Right atrium auricular region (tissue), 2 donors: Measurements from ENCODE around the gene ACAT2. TPM values are rescaled to one million over a fixed set of nuclear protein-coding genes. Genes with fewer than 3 reads are reported as not detected.
"Not testable (repeated sequence)": the region's sequence is repeated elsewhere in the genome, so short reads cannot be mapped to it uniquely, and the experiment has no call there.

Source experiments
- DNase-seq: peaks from one replicate; pipeline ENCODE4 v3.0.0-alpha.2; 2019; ENCODE audit warnings: low spot score
- H3K27ac ChIP-seq, 2 donors: fragments of 200-600 bp; sonication (generic); 1 replicate in 1 of 2; 2 replicates in 1 of 2; pipeline ENCODE4 v1.5.1; 2016 to 2019
- H3K27me3 ChIP-seq, 2 donors: fragments of 200-600 bp; sonication (generic); one replicate each; pipeline versions ENCODE4 v1.5.1 to v1.6.0; 2017 to 2019
- H3K36me3 ChIP-seq: fragments of 200-600 bp; sonication (generic); one replicate; pipeline ENCODE4 v1.5.1; 2016
- H3K4me1 ChIP-seq, 2 donors: fragments of 200-600 bp; sonication (generic); one replicate each; pipeline versions ENCODE4 v1.5.1 to v1.6.0; 2017 to 2019
- H3K4me3 ChIP-seq, 2 donors: fragments of 200-600 bp; sonication (generic); 1 replicate in 1 of 2; 2 replicates in 1 of 2; pipeline ENCODE4 v1.5.1; 2017 to 2019; ENCODE audit warnings: mild to moderate bottlenecking in 1 of 2, moderate library complexity in 1 of 2
- H3K9me3 ChIP-seq, 2 donors: fragments of 200-600 bp; sonication (generic); one replicate each; pipeline ENCODE4 v1.5.1; 2019
- CTCF ChIP-seq, 2 donors: fragments of 200-600 bp; sonication (generic); IDR thresholded peaks; one replicate each; pipeline ENCODE4 v1.5.1; 2019; ENCODE audit warnings: antibody characterized with exemption in 2 of 2
- total RNA-seq, 2 donors: library from RNA; depleted of rRNA; stranded (reverse); fragments of >200 nt; gene quantifications; one replicate each; pipeline ENCODE4 v1.1.0, GENCODE V29; 2016

ACAT2 gene
- total RNA-seq, 2 donors from 2014 or later = 1.5 to 1.6 TPM

- no peak for DNase-seq
- Histone ChIP-seq H3K36me3 (peaks cover 87% of the 10 kb centered on the region), H3K27me3 (no peaks in the 10 kb centered on the region), H3K4me3 (no peak overlapping the region), H3K9me3 (no peaks in the 10 kb centered on the region), H3K27ac (no peak overlapping the region), H3K4me1 (peaks cover 0 to 5% of the 10 kb centered on the region in 2 donors)
- no peak for TF ChIP-seq CTCF (IDR thresholded peaks at IDR 0.05)
Measured at GRCh38 chr6:159742165-159742564, 19.7 kb upstream of the ACAT2 start.

- Histone ChIP-seq H3K36me3 (peaks cover 98% of the 10 kb centered on the region), H3K9me3 (no peaks in the 10 kb centered on the region), H3K4me3 (no peak overlapping the region), H3K27me3 (no peaks in the 10 kb centered on the region), H3K4me1 (no peaks in the 10 kb centered on the region), H3K27ac (no peak overlapping the region)
- no peak for DNase-seq
- TF ChIP-seq CTCF (IDR thresholded peaks at IDR 0.05) = no peak
Measured at GRCh38 chr6:159745081-159745480, 16.8 kb upstream of the ACAT2 start.

GRCh38 chr6:159746759-159747158 lies 15.1 kb upstream of the ACAT2 start:
- DNase-seq = no peak
- peaks cover 89% of the 10 kb centered on the region for H3K36me3 ChIP-seq
- no peak overlapping the region for H3K4me3 ChIP-seq
- H3K4me1 ChIP-seq = no peaks in the 10 kb centered on the region
- H3K9me3 ChIP-seq = no peaks in the 10 kb centered on the region
- peak overlapping the region in 1 of 2 donors; percentile 18 for H3K27ac ChIP-seq
- no peaks in the 10 kb centered on the region for H3K27me3 ChIP-seq
- no peak for TF ChIP-seq CTCF (IDR thresholded peaks at IDR 0.05)

- H3K27ac ChIP-seq, H3K9me3 ChIP-seq, DNase-seq, H3K4me3 ChIP-seq, H3K4me1 ChIP-seq, H3K27me3 ChIP-seq: not testable (repeated sequence)
- H3K36me3 ChIP-seq = peaks cover 87% of the 10 kb centered on the region
Measured at GRCh38 chr6:159748127-159748526, 13.7 kb upstream of the ACAT2 start.

- H3K36me3 ChIP-seq = peaks cover 79% of the 10 kb centered on the region
- DNase-seq = no peak
- no peak for TF ChIP-seq CTCF (IDR thresholded peaks at IDR 0.05)
- no peaks in the 10 kb centered on the region for H3K27me3 ChIP-seq
- H3K9me3 ChIP-seq = no peaks in the 10 kb centered on the region
- H3K4me3 ChIP-seq = no peak overlapping the region
- no peak overlapping the region for H3K27ac ChIP-seq
- no peaks in the 10 kb centered on the region for H3K4me1 ChIP-seq
Measured at GRCh38 chr6:159751448-159751847, 10.4 kb upstream of the ACAT2 start.

- peaks cover 64% of the 10 kb centered on the region for H3K36me3 ChIP-seq
- no peak overlapping the region for H3K27ac ChIP-seq
Measured at GRCh38 chr6:159753081-159753872, 8.6 kb upstream of the ACAT2 start.

More at GRCh38 chr6:159753081-159753872, 8.6 kb upstream of the ACAT2 start:
- no peaks in the 10 kb centered on the region for H3K4me1 ChIP-seq
- no peaks in the 10 kb centered on the region for H3K9me3 ChIP-seq
- no peak for DNase-seq
- no peak overlapping the region for H3K4me3 ChIP-seq
- no peaks in the 10 kb centered on the region for H3K27me3 ChIP-seq
- no peak for TF ChIP-seq CTCF (IDR thresholded peaks at IDR 0.05)
